Hematopoietic multipotent progenitor cell treated with erythropoietin and hydrocortisone succinate and interleukin-3 and kit ligand, for 17 days (in vitro differentiated cells): Measurements from ENCODE around the gene ARF6.

Experiments used
- DNase-seq: peaks from one replicate; pipeline ENCODE4 v3.0.0-alpha.2; 2015; ENCODE audit warnings: low spot score

The ARF6 gene

GRCh38 chr14:49940808-49941421, 48.0 kb downstream of the ARF6 start:
- no peak for DNase-seq

GRCh38 chr14:49942090-49942489, 49.2 kb downstream of the ARF6 start:
- DNase-seq, result no peak

GRCh38 chr14:49944501-49944900, 51.6 kb downstream of the ARF6 start:
- no peak for DNase-seq

- no peak for DNase-seq
These were observed 52.8 kb downstream of the ARF6 start for GRCh38 chr14:49945448-49946319.
